ENCODE data around the gene SIGLEC10. TPM values are rescaled to one million over a fixed set of nuclear protein-coding genes. Genes with fewer than 3 reads are reported as not detected.

The SIGLEC10 gene
- polyA plus RNA-seq, 1 donor (not counting 4 experiments of a cell fraction or from before 2014, with no cell fraction given) = not detected

- dilution Hi-C loops (cut with MboI; ENCODE audit: extremely low pct_ligation_motif_present, low sequenced_read_pairs) = no loop called here
- Histone ChIP-seq H3K4me3 (ENCODE audit: control insufficient read depth in 2 of 3, extremely low read depth in 1 of 3, insufficient read depth in 2 of 3, low read depth in 1 of 3, low read length in 3 of 3) (no peak overlapping the region), H3K4me1 (ENCODE audit: control insufficient read depth, extremely low read depth, insufficient read depth, low read length) (no peaks in the 10 kb centered on the region), H3K9ac (ENCODE audit: control insufficient read depth, extremely low read depth, insufficient read depth, low read length) (no peak overlapping the region), H3K9me3 (ENCODE audit: control insufficient read depth, low read depth, low read length) (no peaks in the 10 kb centered on the region), H3K4me2 (ENCODE audit: control insufficient read depth, extremely low read depth, insufficient read depth, low read depth, low read length) (no peak overlapping the region), H3K27ac (ENCODE audit: control insufficient read depth, insufficient read depth, low read length) (no peak overlapping the region), H3K79me2 (ENCODE audit: control insufficient read depth, insufficient read depth, low read length) (no peaks in the 10 kb centered on the region), H3K27me3 (ENCODE audit: control insufficient read depth, extremely low read depth, insufficient read depth, low read length) (no peaks in the 10 kb centered on the region), H2AFZ (ENCODE audit: control insufficient read depth, low read length) (no peak overlapping the region), H3K9me1 (ENCODE audit: control insufficient read depth, extremely low read depth, insufficient read depth, low read length) (no peaks in the 10 kb centered on the region), H3K36me3 (ENCODE audit: control insufficient read depth in 2 of 2, extremely low read depth in 1 of 2, insufficient read depth in 2 of 2, low read length in 2 of 2) (no peaks in the 10 kb centered on the region), H4K20me1 (ENCODE audit: control insufficient read depth, extremely low read depth, insufficient read depth, low read length) (no peaks in the 10 kb centered on the region)
- TF ChIP-seq EZH2 (IDR thresholded peaks at IDR 0.05; ENCODE audit: low read length) (no peak), CTCF (optimal IDR thresholded peaks at IDR 0.05 in 1 of 3, IDR thresholded peaks at IDR 0.05 in 1 of 3, conservative IDR thresholded peaks at IDR 0.05 in 1 of 3; ENCODE audit: extremely low read depth in 1 of 3, insufficient read depth in 2 of 3, low read length in 3 of 3) (no peak)
- FAIRE-seq (no peak), DNase-seq (ENCODE audit: low read depth, low spot score) (no peak)
Observed at GRCh38 chr19:51415187-51415586, 2.3 kb downstream of the SIGLEC10 start.

- H4K20me1 ChIP-seq (ENCODE audit: control insufficient read depth, extremely low read depth, insufficient read depth, low read length) = no peaks in the 10 kb centered on the region
- TF ChIP-seq CTCF (optimal IDR thresholded peaks at IDR 0.05 in 1 of 3, IDR thresholded peaks at IDR 0.05 in 1 of 3, conservative IDR thresholded peaks at IDR 0.05 in 1 of 3; ENCODE audit: extremely low read depth in 1 of 3, insufficient read depth in 2 of 3, low read length in 3 of 3) (no peak), EZH2 (IDR thresholded peaks at IDR 0.05; ENCODE audit: low read length) (no peak)
- H3K4me2 ChIP-seq (ENCODE audit: control insufficient read depth, extremely low read depth, insufficient read depth, low read depth, low read length) = no peak overlapping the region
- FAIRE-seq (no peak), DNase-seq (ENCODE audit: low read depth, low spot score) (no peak)
- H2AFZ ChIP-seq (ENCODE audit: control insufficient read depth, low read length) = no peak overlapping the region
- H3K27ac ChIP-seq (ENCODE audit: control insufficient read depth, insufficient read depth, low read length) = no peak overlapping the region
- dilution Hi-C loops (cut with MboI; ENCODE audit: extremely low pct_ligation_motif_present, low sequenced_read_pairs) = no loop called here
- no peak overlapping the region for H3K4me3 ChIP-seq (ENCODE audit: control insufficient read depth in 2 of 3, extremely low read depth in 1 of 3, insufficient read depth in 2 of 3, low read depth in 1 of 3, low read length in 3 of 3)
- no peaks in the 10 kb centered on the region for H3K36me3 ChIP-seq (ENCODE audit: control insufficient read depth in 2 of 2, extremely low read depth in 1 of 2, insufficient read depth in 2 of 2, low read length in 2 of 2)
- H3K27me3 ChIP-seq (ENCODE audit: control insufficient read depth, extremely low read depth, insufficient read depth, low read length) = no peaks in the 10 kb centered on the region
- H3K9ac ChIP-seq (ENCODE audit: control insufficient read depth, extremely low read depth, insufficient read depth, low read length) = no peak overlapping the region
- H3K4me1 ChIP-seq (ENCODE audit: control insufficient read depth, extremely low read depth, insufficient read depth, low read length) = no peaks in the 10 kb centered on the region
- no peaks in the 10 kb centered on the region for H3K9me1 ChIP-seq (ENCODE audit: control insufficient read depth, extremely low read depth, insufficient read depth, low read length)
- H3K9me3 ChIP-seq (ENCODE audit: control insufficient read depth, low read depth, low read length) = no peaks in the 10 kb centered on the region
- H3K79me2 ChIP-seq (ENCODE audit: control insufficient read depth, insufficient read depth, low read length) = no peaks in the 10 kb centered on the region
Observed at GRCh38 chr19:51410950-51411748, 6.3 kb downstream of the SIGLEC10 start.
